Testis (tissue), 2 donors: ENCODE measurements around the gene LDLRAD4.

Experiments used
- POLR2A ChIP-seq: fragments of 450-650 bp; IDR thresholded peaks from one replicate; pipeline ENCODE4 v1.6.1; 2017; ENCODE audit warnings: antibody characterized with exemption, mild to moderate bottlenecking, moderate library complexity
- TF ChIP-seq, protein P1 (sequence below), 3 experiments: fragments of 450-650 bp in 2 of 3; fragments of 200-600 bp in 1 of 3; sonication (generic) in 1 of 3; IDR thresholded peaks; one replicate each; pipeline ENCODE4 v1.5.1; 2016 to 2019; ENCODE audit warnings: antibody characterized with exemption in 3 of 3, mild to moderate bottlenecking in 2 of 3, moderate library complexity in 1 of 3

DNA sequence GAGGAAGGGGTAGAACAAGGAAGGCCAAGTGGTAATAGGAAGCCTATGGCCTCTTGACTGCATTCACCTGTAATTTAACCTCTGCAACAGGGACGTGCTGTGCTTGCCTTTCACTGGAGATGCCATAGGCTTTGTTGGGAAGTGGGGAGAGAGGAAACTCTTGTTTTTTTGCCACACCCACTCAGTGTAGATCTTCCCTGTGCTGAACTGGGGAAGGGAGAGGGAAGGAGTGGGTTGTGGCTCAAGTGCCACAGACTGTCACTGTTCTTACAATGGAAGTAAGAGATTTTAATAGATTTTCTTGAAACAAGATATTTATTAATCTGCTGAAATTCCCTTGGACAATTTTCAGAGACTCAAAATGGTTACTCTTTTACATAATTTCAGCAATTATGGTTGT, 380.5 kb downstream of the LDLRAD4 start:
- TF ChIP-seq, protein P1, sequence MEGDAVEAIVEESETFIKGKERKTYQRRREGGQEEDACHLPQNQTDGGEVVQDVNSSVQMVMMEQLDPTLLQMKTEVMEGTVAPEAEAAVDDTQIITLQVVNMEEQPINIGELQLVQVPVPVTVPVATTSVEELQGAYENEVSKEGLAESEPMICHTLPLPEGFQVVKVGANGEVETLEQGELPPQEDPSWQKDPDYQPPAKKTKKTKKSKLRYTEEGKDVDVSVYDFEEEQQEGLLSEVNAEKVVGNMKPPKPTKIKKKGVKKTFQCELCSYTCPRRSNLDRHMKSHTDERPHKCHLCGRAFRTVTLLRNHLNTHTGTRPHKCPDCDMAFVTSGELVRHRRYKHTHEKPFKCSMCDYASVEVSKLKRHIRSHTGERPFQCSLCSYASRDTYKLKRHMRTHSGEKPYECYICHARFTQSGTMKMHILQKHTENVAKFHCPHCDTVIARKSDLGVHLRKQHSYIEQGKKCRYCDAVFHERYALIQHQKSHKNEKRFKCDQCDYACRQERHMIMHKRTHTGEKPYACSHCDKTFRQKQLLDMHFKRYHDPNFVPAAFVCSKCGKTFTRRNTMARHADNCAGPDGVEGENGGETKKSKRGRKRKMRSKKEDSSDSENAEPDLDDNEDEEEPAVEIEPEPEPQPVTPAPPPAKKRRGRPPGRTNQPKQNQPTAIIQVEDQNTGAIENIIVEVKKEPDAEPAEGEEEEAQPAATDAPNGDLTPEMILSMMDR (IDR thresholded peaks at IDR 0.05) = no peak
- TF ChIP-seq POLR2A = no peak
